Transverse colon (tissue), 4 donors: ENCODE data around the gene RAP1GAP2. TPM values are rescaled to one million over a fixed set of nuclear protein-coding genes. Genes with fewer than 3 reads are reported as not detected.
A peak's percentile ranks its signal among the peaks of the same experiment; 100 is the strongest.

Experiments
- DNase-seq: peaks from one replicate; pipeline ENCODE4 v3.0.0-alpha.2; 2019
- H3K27ac ChIP-seq, 4 donors: fragments of 200-600 bp; sonication (generic); 2 replicates each; pipeline ENCODE4 v1.5.1; 2016 to 2018; ENCODE audit warnings: inconsistent platforms in 4 of 4
- H3K27me3 ChIP-seq: fragments of 200-600 bp; sonication (generic); 2 replicates; pipeline ENCODE4 v1.5.1; 2017; ENCODE audit warnings: inconsistent platforms
- H3K36me3 ChIP-seq, 4 donors: fragments of 200-600 bp; sonication (generic); 2 replicates each; pipeline ENCODE4 v1.5.1; 2017 to 2019; ENCODE audit warnings: inconsistent platforms in 4 of 4
- H3K4me1 ChIP-seq, 4 donors: fragments of 200-600 bp; sonication (generic); 2 replicates each; pipeline ENCODE4 v1.5.1; 2017 to 2020; ENCODE audit warnings: inconsistent platforms in 4 of 4
- H3K4me3 ChIP-seq, 4 donors: fragments of 200-600 bp; sonication (generic); 1 replicate in 1 of 4; 2 replicates in 3 of 4; pipeline versions ENCODE4 v1.5.1 to v1.6.1; 2017 to 2019; ENCODE audit warnings: inconsistent platforms in 4 of 4
- H3K9me3 ChIP-seq, 2 donors: fragments of 200-600 bp; sonication (generic); 2 replicates each; pipeline ENCODE4 v1.5.1; 2017 to 2019; ENCODE audit warnings: inconsistent platforms in 2 of 2
- CTCF ChIP-seq, 5 experiments: fragments of 200-600 bp in 3 of 5; fragments of 450-650 bp in 2 of 5; sonication (generic) in 3 of 5; IDR thresholded peaks; 1 replicate in 2 of 5; 2 replicates in 3 of 5; pipeline ENCODE4 v1.5.1; 2016 to 2017; ENCODE audit warnings: antibody characterized with exemption in 5 of 5, inconsistent platforms in 3 of 5, mild to moderate bottlenecking in 2 of 5, moderate library complexity in 1 of 5
- EP300 ChIP-seq: sonication (generic); formaldehyde crosslinking; IDR thresholded peaks from one replicate; pipeline ENCODE4 v1.6.1; 2017; ENCODE audit warnings: antibody characterized with exemption, low read depth
- POLR2A ChIP-seq: fragments of 450-650 bp; IDR thresholded peaks from one replicate; pipeline ENCODE4 v1.6.1; 2016; ENCODE audit warnings: antibody characterized with exemption, mild to moderate bottlenecking, moderate library complexity
- POLR2AphosphoS5 ChIP-seq, 3 donors: sonication (generic); formaldehyde crosslinking; IDR thresholded peaks; one replicate each; pipeline ENCODE4 v1.6.1; 2016; ENCODE audit warnings: antibody characterized with exemption in 3 of 3
- WGBS, 2 donors: methylation state at CpG; one replicate each; pipeline ENCODE4 v1.1.5; 2018; ENCODE audit warnings: low coverage in 1 of 2; 5-methylcytosine and 5-hydroxymethylcytosine counted together
- in situ Hi-C, 4 donors: fragments of 200-750 bp; cut with MboI; loops; one replicate each; pipeline versions ENCODE4 v1.15.0 to v1.15.1; 2017; ENCODE audit warnings: low sequenced_read_pairs in 3 of 4, low pct_ligation_motif_present in 1 of 4, low pct_unique_long_range_greater_than_20kb in 1 of 4
- intact Hi-C: fragments of 100-400 bp; cut with DNase I; formaldehyde crosslinking; loops from one replicate; pipeline ENCODE4 v1.15.1; 2023; ENCODE audit warnings: low total_unique reads
- total RNA-seq, 4 donors: library from RNA; depleted of rRNA; stranded (reverse); fragments of >200 nt; gene quantifications; one replicate each; pipeline ENCODE4 v1.1.0, GENCODE V29; 2016

Gene RAP1GAP2
- total RNA-seq, 4 donors from 2014 or later = 23.0 to 39.6 (median 33.9) TPM

DNA sequence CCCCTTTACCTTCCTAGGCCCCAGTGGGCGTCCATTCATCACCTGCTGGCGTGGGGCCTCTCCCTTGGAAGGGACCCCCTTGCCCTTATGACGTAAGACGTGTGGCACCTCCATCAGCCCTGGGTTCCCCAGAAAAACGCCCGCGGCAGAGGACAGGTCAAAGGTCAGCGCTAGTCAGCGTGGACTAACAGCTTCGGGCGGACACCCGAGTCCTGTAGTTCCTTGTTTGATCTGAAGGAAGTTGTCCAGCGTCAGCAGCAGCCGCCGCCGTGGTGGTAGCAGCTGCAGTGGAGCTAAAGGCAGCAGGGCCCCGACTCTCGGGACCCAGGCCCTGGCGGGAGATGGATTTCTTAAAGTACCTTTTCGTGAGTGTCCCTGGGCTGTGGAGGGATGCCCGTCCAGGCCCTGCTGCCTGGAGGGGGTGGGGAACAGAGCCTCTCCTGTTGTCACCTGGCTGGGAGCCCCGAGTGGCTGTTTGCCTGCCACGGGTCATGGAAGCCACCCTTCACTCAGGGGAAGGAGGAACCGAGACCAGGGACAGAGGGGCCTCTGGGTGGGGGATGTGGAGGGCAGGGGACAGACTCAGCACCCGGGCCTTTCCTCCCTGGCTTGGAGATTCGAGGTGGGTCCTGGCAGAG, 143.6 kb downstream of the RAP1GAP2 start:
- Histone ChIP-seq H3K4me3 (peak overlapping the region in 1 of 4 donors; percentile 24), H3K27me3 (no peaks in the 10 kb centered on the region), H3K27ac (peak overlapping the region; percentile 23 to 65 (median 36)), H3K36me3 (no peaks in the 10 kb centered on the region), H3K4me1 (peaks cover 0 to 18% (median 9%) of the 10 kb centered on the region in 4 donors), H3K9me3 (no peaks in the 10 kb centered on the region)
- intact Hi-C loops (no loop called here), in situ Hi-C loops (no loop called here)
- peak; percentile 39 for DNase-seq
- TF ChIP-seq POLR2AphosphoS5 (IDR thresholded peaks at IDR 0.05) (peak in 1 of 3 donors; percentile 13), CTCF (IDR thresholded peaks at IDR 0.05) (no peak)
- 76% methylated on average over 26 of the region's 26 CpGs; no CpG with 5 or more reads in 1 of the 2 donors for WGBS, 2 donors

DNA sequence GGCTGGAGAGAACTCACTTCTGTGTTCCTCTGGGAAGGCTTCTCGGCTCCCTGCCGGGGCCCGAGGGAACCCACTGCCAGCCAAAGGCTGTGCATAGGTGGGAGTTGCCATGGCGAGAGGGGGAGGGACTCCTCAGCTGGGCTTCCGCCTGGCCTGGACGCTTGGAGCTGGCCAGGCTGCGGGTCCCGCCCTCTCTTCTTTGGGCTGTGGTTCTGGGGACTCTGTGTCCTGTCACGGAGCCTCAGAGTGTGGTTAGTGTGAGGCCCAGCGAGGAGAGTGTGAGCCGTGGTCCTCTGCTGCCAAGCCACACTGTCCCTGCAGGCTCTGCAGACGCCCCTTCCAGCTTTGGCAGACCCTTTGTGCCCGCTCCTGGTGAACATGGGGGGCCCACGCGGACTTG, 144.1 kb downstream of the RAP1GAP2 start:
- Histone ChIP-seq H3K36me3 (no peaks in the 10 kb centered on the region), H3K4me3 (peak overlapping the region in 1 of 4 donors; percentile 24), H3K27me3 (no peaks in the 10 kb centered on the region), H3K9me3 (no peaks in the 10 kb centered on the region), H3K4me1 (peaks cover 0 to 18% (median 9%) of the 10 kb centered on the region in 4 donors), H3K27ac (peak overlapping the region; percentile 23 to 65 (median 36))
- in situ Hi-C loops (no loop called here), intact Hi-C loops (no loop called here)
- 63 to 90% methylated on average over 4 to 15 of the region's 15 CpGs for WGBS, 2 donors
- DNase-seq = no peak
- TF ChIP-seq POLR2AphosphoS5 (IDR thresholded peaks at IDR 0.05) (peak in 1 of 3 donors; percentile 23), POLR2A (no peak)

GRCh38 chr17:2943981-2944380, 147.7 kb downstream of the RAP1GAP2 start:
- no peak for DNase-seq
- peaks cover 0 to 18% (median 9%) of the 10 kb centered on the region in 4 donors for H3K4me1 ChIP-seq
- no peak overlapping the region for H3K27ac ChIP-seq
- in situ Hi-C loops = no loop called here
- TF ChIP-seq EP300 (no peak), POLR2A (no peak), POLR2AphosphoS5 (IDR thresholded peaks at IDR 0.05) (no peak), CTCF (IDR thresholded peaks at IDR 0.05) (no peak)
- H3K4me3 ChIP-seq = no peak overlapping the region
- H3K36me3 ChIP-seq = no peaks in the 10 kb centered on the region
- intact Hi-C loops = no loop called here
- H3K9me3 ChIP-seq = no peaks in the 10 kb centered on the region
- WGBS, 2 donors = 67 to 85% methylated on average over 4 to 11 of the region's 11 CpGs
- no peaks in the 10 kb centered on the region for H3K27me3 ChIP-seq

GRCh38 chr17:2945299-2945698, 149.1 kb downstream of the RAP1GAP2 start:
- Histone ChIP-seq H3K4me3 (no peak overlapping the region), H3K27ac (no peak overlapping the region), H3K4me1 (peaks cover 0 to 10% (median 5%) of the 10 kb centered on the region in 4 donors), H3K27me3 (no peaks in the 10 kb centered on the region), H3K36me3 (no peaks in the 10 kb centered on the region), H3K9me3 (no peaks in the 10 kb centered on the region)
- 45 to 57% methylated on average over 2 of the region's 2 CpGs for WGBS, 2 donors
- no peak for TF ChIP-seq POLR2AphosphoS5 (IDR thresholded peaks at IDR 0.05)
- no peak for TF ChIP-seq POLR2A
- TF ChIP-seq CTCF (IDR thresholded peaks at IDR 0.05) = no peak
- TF ChIP-seq EP300 = no peak
- intact Hi-C loops (no loop called here), in situ Hi-C loops (no loop called here)
- DNase-seq = no peak

DNA sequence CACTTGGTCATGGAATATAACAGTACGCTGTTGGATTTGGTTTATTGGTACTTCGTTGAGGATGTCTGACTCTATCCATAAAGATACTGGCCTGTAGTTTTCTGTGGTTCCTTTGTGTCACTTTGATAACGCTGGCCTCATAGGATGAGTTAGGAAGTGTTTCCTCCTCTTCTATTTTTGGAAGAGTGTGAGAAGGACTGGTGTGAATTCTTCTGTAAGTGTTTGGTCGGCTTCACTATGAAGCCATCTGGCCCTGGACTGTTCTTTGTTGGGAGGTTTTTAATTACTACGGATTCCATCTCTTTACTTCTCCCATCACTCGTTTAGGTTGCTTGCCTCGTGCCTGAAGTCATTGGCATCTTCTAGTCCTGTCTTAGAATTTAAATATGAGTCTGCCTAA, 149.9 kb downstream of the RAP1GAP2 start:
- TF ChIP-seq POLR2A (no peak), EP300 (no peak), CTCF (IDR thresholded peaks at IDR 0.05) (no peak), POLR2AphosphoS5 (IDR thresholded peaks at IDR 0.05) (no peak)
- H3K4me3 ChIP-seq = no peak overlapping the region
- no peaks in the 10 kb centered on the region for H3K36me3 ChIP-seq
- H3K27me3 ChIP-seq = no peaks in the 10 kb centered on the region
- in situ Hi-C loops = no loop called here
- H3K27ac ChIP-seq = no peak overlapping the region
- intact Hi-C loops = no loop called here
- DNase-seq = no peak
- H3K9me3 ChIP-seq = no peaks in the 10 kb centered on the region
- WGBS, 2 donors = 81 to 100% methylated on average over 1 to 7 of the region's 7 CpGs
- H3K4me1 ChIP-seq = peaks cover 0 to 7% (median 4%) of the 10 kb centered on the region in 4 donors
